T-helper 9 cell (primary cell): ENCODE results near the gene TMEM240.
"Not testable (repeated sequence)": the region's sequence is repeated elsewhere in the genome, so short reads cannot be mapped to it uniquely, and the experiment has no call there.

Source experiments
- DNase-seq: peaks from one replicate; pipeline ENCODE4 v3.0.0-alpha.2; 2020

Gene TMEM240

GRCh38 chr1:1556961-1557360, 16.5 kb upstream of the TMEM240 start:
- not testable (repeated sequence) for DNase-seq

GRCh38 chr1:1556505-1556904, 16.1 kb upstream of the TMEM240 start:
- no peak for DNase-seq

- no peak for DNase-seq
Measured at GRCh38 chr1:1554926-1555915, 14.8 kb upstream of the TMEM240 start.

GRCh38 chr1:1554550-1554925, 14.1 kb upstream of the TMEM240 start:
- DNase-seq: no peak

- no peak for DNase-seq
Measured at GRCh38 chr1:1553821-1554494, 13.5 kb upstream of the TMEM240 start.

- no peak for DNase-seq
Measured at GRCh38 chr1:1552263-1552639, 11.8 kb upstream of the TMEM240 start.

GRCh38 chr1:1551524-1552262, 11.3 kb upstream of the TMEM240 start:
- no peak for DNase-seq

- DNase-seq: no peak
Measured at GRCh38 chr1:1550591-1551432, 10.4 kb upstream of the TMEM240 start.

GRCh38 chr1:1550087-1550486, 9.7 kb upstream of the TMEM240 start:
- no peak for DNase-seq

GRCh38 chr1:1548591-1548990, 8.2 kb upstream of the TMEM240 start:
- no peak for DNase-seq

- DNase-seq: no peak
Measured at GRCh38 chr1:1547476-1547875, 7.1 kb upstream of the TMEM240 start.

GRCh38 chr1:1547011-1547410, 6.6 kb upstream of the TMEM240 start:
- DNase-seq: no peak

GRCh38 chr1:1545946-1546737, 5.7 kb upstream of the TMEM240 start:
- DNase-seq: no peak

GRCh38 chr1:1544544-1544943, 4.1 kb upstream of the TMEM240 start:
- no peak for DNase-seq

GRCh38 chr1:1543706-1544099, 3.3 kb upstream of the TMEM240 start:
- DNase-seq: no peak

GRCh38 chr1:1542766-1543705, 2.6 kb upstream of the TMEM240 start:
- no peak for DNase-seq

- no peak for DNase-seq
Measured at GRCh38 chr1:1541956-1542765, 1.7 kb upstream of the TMEM240 start.

GRCh38 chr1:1540818-1541628, 599 bp upstream of the TMEM240 start:
- no peak for DNase-seq
